Adrenal gland (tissue), 12 donors: ENCODE results near the gene PIN4. TPM values are rescaled to one million over a fixed set of nuclear protein-coding genes. Genes with fewer than 3 reads are reported as not detected.

Experiments used
- DNase-seq, 7 donors: peaks; one replicate each; pipeline ENCODE4 v3.0.0-alpha.2; 2019 to 2020
- H3K27ac ChIP-seq, 5 donors: fragments of 200-600 bp; sonication (generic) in 4 of 5; 1 replicate in 3 of 5; 2 replicates in 2 of 5; pipeline versions ENCODE4 v1.5.1 to v1.8.0; 2016 to 2020; ENCODE audit warnings: mild to moderate bottlenecking in 1 of 5
- H3K27me3 ChIP-seq: fragments of 200-600 bp; 2 replicates; pipeline ENCODE4 v1.8.0; 2021
- H3K36me3 ChIP-seq, 2 donors: fragments of 200-600 bp; replicated peaks in 1 of 2; 1 replicate in 1 of 2; 2 replicates in 1 of 2; pipeline versions ENCODE4 v1.5.1 to v1.8.0; 2018 to 2022
- H3K4me1 ChIP-seq, 2 donors: fragments of 200-600 bp; replicated peaks in 1 of 2; 1 replicate in 1 of 2; 2 replicates in 1 of 2; pipeline versions ENCODE4 v1.5.1 to v1.8.0; 2018 to 2021
- H3K4me3 ChIP-seq, 4 donors: fragments of 200-600 bp; sonication (generic) in 3 of 4; one replicate each; pipeline ENCODE4 v1.5.1; 2016 to 2018
- H3K9me3 ChIP-seq, 3 donors: fragments of 200-600 bp; sonication (generic) in 1 of 3; replicated peaks in 1 of 3; 1 replicate in 2 of 3; 2 replicates in 1 of 3; pipeline versions ENCODE4 v1.5.1 to v1.8.0; 2016 to 2021
- POLR2A ChIP-seq, 2 donors: fragments of 450-650 bp; IDR thresholded peaks; one replicate each; pipeline ENCODE4 v1.6.1; 2017; ENCODE audit warnings: antibody characterized with exemption in 2 of 2, mild to moderate bottlenecking in 2 of 2, moderate library complexity in 1 of 2
- WGBS, 4 donors: extraction: QIAGEN DNeasy Blood & Tissue Kit in 2 of 4; methylation state at CpG; one replicate each; pipeline versions ENCODE4 v1.1.5 to v1.1.7; 2013 to 2017; 5-methylcytosine and 5-hydroxymethylcytosine counted together
- intact Hi-C, 2 donors: fragments of 100-400 bp; cut with DNase I; formaldehyde crosslinking; loops; one replicate each; pipeline versions ENCODE4 v1.14.1 to v1.15.0; 2022 to 2023
- polyA plus RNA-seq, 3 donors: library from polyadenylated mRNA; stranded (reverse); fragments of 200-250 nt in 2 of 3; fragments of 350-450 nt in 1 of 3; fragmentation: Illumina TruSeq in 1 of 3; extraction: RNeasy Lipid Tissue Mini Kit (QIAGEN cat#74804) in 1 of 3; gene quantifications; one replicate each; pipeline ENCODE4 v1.2.3, GENCODE V29; 2013 to 2014
- total RNA-seq, 9 donors: library from RNA; depleted of rRNA in 4 of 9; stranded (reverse); fragments of >200 nt in 4 of 9; fragments of 120-200 nt in 1 of 9; fragmentation: NEBNext Ultra II Directional in 1 of 9; extraction: Animal tissue kit (Norgen Biotek cat#: 25700) in 1 of 9; gene quantifications; one replicate each; pipeline versions ENCODE4 v1.1.0 to v1.2.4, GENCODE V29; 2013 to 2023
- TF ChIP-seq, protein P1 (sequence below), 6 experiments: fragments of 450-650 bp in 4 of 6; fragments of 200-600 bp in 2 of 6; sonication (generic) in 1 of 6; IDR thresholded peaks; 1 replicate in 5 of 6; 2 replicates in 1 of 6; pipeline versions ENCODE4 v1.5.1 to v1.8.0; 2016 to 2021; ENCODE audit warnings: antibody characterized with exemption in 6 of 6, mild to moderate bottlenecking in 2 of 6, moderate library complexity in 1 of 6
- donor health status: healthy with polysubstance abuse.
- donor health status: Bipolar disorder and iron deficiency.
- donor health status: DM: yes; HTN: yes; CAD: no.
- donor health status: DM: no; HTN: no; CAD: no.
- donor health status: DM: no; HTN: no; CAD: no.
- donor health status: DM: yes; HTN: yes; CAD: no.

The PIN4 gene
- total and polyA plus RNA-seq, 12 donors, result 2.7 to 58.4 (median 9.3) TPM

DNA sequence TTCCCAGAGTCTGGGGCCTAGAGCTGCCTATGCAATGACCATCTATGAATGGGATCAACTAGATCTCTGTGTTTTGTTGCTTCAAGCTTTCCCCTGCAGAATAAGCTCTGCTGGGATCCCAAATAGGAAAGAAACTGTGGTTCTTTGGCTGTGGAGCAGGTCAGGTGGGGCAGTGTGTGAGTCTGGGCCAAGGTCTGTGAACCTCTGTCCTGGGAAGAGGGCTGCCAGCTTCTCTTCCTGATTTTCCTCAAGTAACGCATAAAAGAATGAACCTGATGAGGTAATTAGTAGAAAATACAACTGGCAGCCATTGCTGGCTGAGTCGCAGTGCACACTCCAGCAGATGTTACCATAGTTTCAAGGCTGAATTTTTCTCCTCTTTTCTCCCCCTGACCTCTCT lies 4.6 kb upstream of the PIN4 start:
- Histone ChIP-seq H3K4me3 (no peak overlapping the region), H3K4me1 (no peaks in the 10 kb centered on the region), H3K36me3 (no peaks in the 10 kb centered on the region), H3K27ac (no peak overlapping the region), H3K27me3 (no peaks in the 10 kb centered on the region), H3K9me3 (no peaks in the 10 kb centered on the region)
- DNase-seq, result peak in 1 of 7 donors; percentile 5
- WGBS, 4 donors, result 53 to 63% (median 58%) methylated on average over 2 of the region's 2 CpGs
- intact Hi-C loops, result no loop called here
- TF ChIP-seq POLR2A (IDR thresholded peaks at IDR 0.05), result no peak
- TF ChIP-seq, protein P1, sequence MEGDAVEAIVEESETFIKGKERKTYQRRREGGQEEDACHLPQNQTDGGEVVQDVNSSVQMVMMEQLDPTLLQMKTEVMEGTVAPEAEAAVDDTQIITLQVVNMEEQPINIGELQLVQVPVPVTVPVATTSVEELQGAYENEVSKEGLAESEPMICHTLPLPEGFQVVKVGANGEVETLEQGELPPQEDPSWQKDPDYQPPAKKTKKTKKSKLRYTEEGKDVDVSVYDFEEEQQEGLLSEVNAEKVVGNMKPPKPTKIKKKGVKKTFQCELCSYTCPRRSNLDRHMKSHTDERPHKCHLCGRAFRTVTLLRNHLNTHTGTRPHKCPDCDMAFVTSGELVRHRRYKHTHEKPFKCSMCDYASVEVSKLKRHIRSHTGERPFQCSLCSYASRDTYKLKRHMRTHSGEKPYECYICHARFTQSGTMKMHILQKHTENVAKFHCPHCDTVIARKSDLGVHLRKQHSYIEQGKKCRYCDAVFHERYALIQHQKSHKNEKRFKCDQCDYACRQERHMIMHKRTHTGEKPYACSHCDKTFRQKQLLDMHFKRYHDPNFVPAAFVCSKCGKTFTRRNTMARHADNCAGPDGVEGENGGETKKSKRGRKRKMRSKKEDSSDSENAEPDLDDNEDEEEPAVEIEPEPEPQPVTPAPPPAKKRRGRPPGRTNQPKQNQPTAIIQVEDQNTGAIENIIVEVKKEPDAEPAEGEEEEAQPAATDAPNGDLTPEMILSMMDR (IDR thresholded peaks at IDR 0.05), result no peak

DNA sequence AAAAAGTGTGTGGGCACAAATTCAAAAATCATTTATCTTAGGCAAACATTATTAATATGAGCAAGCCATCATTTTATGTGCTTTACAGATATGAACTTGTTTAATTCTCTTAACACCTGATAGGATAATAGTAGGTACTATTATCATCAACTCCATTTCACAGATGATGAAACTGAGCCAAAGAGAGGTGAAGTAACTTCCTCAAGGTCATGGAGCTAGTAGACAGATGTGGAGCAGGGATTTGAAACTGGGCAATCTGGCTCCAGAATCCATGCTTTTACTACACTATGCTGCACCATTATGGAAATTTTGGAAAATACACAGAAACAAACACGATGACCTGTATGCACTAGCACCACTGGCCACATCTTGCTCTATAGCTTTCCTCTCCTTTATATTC lies 1.0 kb upstream of the PIN4 start:
- Histone ChIP-seq H3K27me3 (no peaks in the 10 kb centered on the region), H3K27ac (peak overlapping the region in 2 of 5 donors; percentile 80 to 84), H3K36me3 (no peaks in the 10 kb centered on the region), H3K4me3 (peak overlapping the region in 2 of 4 donors; percentile 45 to 60), H3K9me3 (no peaks in the 10 kb centered on the region), H3K4me1 (peaks cover 5 to 10% of the 10 kb centered on the region in 2 donors)
- intact Hi-C loops, result no loop called here
- WGBS, 4 donors, result 33 to 52% (median 38%) methylated on average over 1 of the region's 1 CpG
- TF ChIP-seq, protein P1 (IDR thresholded peaks at IDR 0.05), result no peak
- no peak for TF ChIP-seq POLR2A (IDR thresholded peaks at IDR 0.05)
- DNase-seq, result no peak

GRCh38 chrX:72182924-72183323 lies 1.4 kb downstream of the PIN4 start:
- H3K36me3 ChIP-seq, result no peaks in the 10 kb centered on the region
- H3K4me3 ChIP-seq, result peak overlapping the region in 1 of 4 donors; percentile 60
- intact Hi-C loops, result no loop called here
- H3K27me3 ChIP-seq, result no peaks in the 10 kb centered on the region
- no peaks in the 10 kb centered on the region for H3K9me3 ChIP-seq
- DNase-seq, result no peak
- 80 to 89% (median 86%) methylated on average over 2 of the region's 2 CpGs for WGBS, 4 donors
- peaks cover 5 to 10% of the 10 kb centered on the region in 2 donors for H3K4me1 ChIP-seq
- TF ChIP-seq POLR2A (IDR thresholded peaks at IDR 0.05), result no peak
- TF ChIP-seq, protein P1 (IDR thresholded peaks at IDR 0.05), result no peak
- H3K27ac ChIP-seq, result no peak overlapping the region

GRCh38 chrX:72201836-72202536 lies 20.4 kb downstream of the PIN4 start:
- intact Hi-C loops, result no loop called here
- Histone ChIP-seq H3K4me3 (no peak overlapping the region), H3K9me3 (no peaks in the 10 kb centered on the region), H3K36me3 (peaks cover 0 to 5% of the 10 kb centered on the region in 2 donors), H3K27me3 (no peaks in the 10 kb centered on the region), H3K4me1 (no peaks in the 10 kb centered on the region), H3K27ac (no peak overlapping the region)
- DNase-seq, result no peak
- WGBS, 4 donors, result 76 to 96% (median 87%) methylated on average over 7 of the region's 7 CpGs
- no peak for TF ChIP-seq POLR2A (IDR thresholded peaks at IDR 0.05)
- TF ChIP-seq, protein P1 (IDR thresholded peaks at IDR 0.05), result no peak
